ENCODE measurements around the gene NMT1.

NMT1 gene

DNA sequence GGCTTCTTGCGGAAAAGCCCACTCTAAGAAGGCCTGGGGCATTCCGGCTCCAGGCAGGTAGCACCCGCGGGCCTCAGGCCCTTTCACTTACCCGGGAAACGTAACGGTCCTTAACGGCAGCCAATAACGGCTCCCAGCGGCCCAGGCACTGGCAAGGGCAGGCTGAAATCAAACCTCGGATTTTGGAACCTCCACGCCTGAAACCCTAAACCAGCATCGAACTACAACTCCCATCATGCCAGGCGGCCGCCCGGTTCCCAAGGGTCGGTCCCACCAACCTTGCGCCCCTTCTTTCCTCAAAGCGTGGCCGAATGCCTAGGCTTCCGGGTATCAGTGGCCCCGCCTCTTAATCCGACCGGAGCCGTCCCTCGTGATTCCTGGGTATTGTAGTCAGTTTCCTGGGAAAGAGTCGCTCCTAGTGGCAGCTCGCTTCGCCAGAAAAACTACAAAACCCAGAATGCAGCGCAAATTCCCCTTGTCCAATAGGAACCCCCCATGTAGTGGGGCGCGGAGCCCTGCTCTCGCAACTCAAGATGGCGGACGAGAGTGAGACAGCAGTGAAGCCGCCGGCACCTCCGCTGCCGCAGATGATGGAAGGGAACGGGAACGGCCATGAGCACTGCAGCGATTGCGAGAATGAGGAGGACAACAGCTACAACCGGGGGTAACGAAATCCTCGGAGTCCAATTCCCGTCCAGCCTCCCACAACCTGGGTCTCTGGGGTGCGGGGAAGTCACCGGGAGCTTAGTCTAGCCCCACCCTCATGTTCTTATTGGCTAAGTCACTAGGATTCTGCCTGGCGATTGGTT lies at the start of gene NMT1:
TSS of gene NMT1 (plus strand) at position 521 of the 809 bp plus-strand sequence. CDS start at position 534, 13 bp downstream.
- peaks cover 14% of the 10 kb centered on the region for H3K36me3 Mint-ChIP-seq (ENCODE audit: low read depth)
- H3K4me1 Mint-ChIP-seq (ENCODE audit: low read depth), result peaks cover 35% of the 10 kb centered on the region
- H3K27me3 Mint-ChIP-seq (ENCODE audit: low read depth), result no peaks in the 10 kb centered on the region
- peak within 1 kb of the TSS; percentile 100 for H3K27ac Mint-ChIP-seq
- H3K9me3 Mint-ChIP-seq, result no peaks in the 10 kb centered on the region
- peak; percentile 97 for DNase-seq (ENCODE audit: low spot score)
- H3K4me3 Mint-ChIP-seq, result peak within 1 kb of the TSS; percentile 94

DNA sequence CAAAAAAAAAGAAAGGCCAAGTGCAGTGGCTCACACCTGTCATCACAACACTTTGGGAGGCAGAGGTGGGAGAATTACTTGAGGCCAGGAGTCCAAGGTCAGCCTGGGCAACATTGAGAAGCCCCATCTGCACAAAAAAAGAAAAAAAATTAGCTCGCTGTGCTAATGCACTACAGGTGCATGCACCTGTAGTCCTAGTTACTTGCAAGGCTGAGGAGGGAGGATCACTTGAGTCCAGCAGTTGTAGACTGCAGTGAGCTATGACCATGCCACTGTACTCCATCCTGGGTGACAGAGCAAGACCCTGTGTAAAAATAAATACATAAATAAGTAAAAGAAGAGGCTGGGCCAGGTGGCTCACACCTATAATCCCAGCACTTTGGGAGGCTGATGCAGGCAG lies 49.4 kb upstream of the NMT1 start:
- no peak overlapping the region for H3K27ac Mint-ChIP-seq
- no peaks in the 10 kb centered on the region for H3K4me1 Mint-ChIP-seq (ENCODE audit: low read depth)
- H3K27me3 Mint-ChIP-seq (ENCODE audit: low read depth), result peaks cover 5% of the 10 kb centered on the region
- DNase-seq (ENCODE audit: low spot score), result no peak
- H3K36me3 Mint-ChIP-seq (ENCODE audit: low read depth), result no peaks in the 10 kb centered on the region
- no peak overlapping the region for H3K4me3 Mint-ChIP-seq
- H3K9me3 Mint-ChIP-seq, result no peaks in the 10 kb centered on the region

DNA sequence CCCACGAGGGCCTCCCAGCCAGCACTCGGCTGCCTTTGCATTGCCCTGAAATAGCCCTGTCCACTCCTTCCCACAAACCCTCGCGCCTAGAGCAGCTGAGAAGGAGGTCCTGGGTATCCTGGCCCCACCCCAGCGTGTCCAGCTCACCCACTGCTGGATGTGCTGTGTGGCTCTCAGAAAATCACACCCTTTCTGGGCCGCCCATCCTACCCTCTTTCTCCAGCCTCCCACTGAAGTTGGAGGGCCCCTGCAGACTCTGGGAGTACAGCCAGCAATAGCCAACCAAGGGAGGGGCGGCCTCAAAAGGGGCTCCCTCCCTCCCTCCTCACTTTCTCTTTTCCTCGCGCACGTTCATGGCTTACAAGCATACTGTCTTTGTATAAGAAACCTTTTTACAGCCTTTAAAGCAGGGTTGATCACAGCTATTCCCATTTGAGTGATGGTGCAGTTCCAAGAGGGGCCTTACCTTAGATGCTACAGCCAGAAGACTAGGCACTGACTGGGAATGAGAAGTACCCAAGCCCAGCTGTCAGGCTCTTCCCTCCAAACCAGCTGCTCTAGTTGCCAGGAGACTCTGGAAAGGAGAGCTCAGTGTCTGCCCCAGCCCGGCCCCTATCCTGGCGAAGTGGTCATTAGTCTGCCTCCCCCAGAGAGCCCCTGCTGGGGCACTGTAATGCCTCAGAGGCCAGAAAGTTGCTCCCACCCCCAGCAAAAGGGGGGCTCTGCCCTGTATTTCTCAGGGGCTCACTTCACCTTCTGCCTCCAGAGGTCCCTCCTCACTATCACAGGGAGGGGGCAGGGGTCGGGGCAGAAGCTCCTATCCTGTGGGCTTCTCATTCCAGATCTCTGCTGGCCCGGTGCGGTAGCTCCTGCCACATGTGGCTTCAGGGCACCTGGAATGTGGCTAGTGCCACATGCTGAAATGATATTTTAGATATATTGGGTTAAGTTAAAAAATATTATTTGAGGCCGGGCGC lies 47.8 kb upstream of the NMT1 start:
- Mint-ChIP-seq H3K4me1 (ENCODE audit: low read depth) (peaks cover under 1% of the 10 kb centered on the region), H3K27ac (no peak overlapping the region), H3K27me3 (ENCODE audit: low read depth) (peaks cover 8% of the 10 kb centered on the region), H3K36me3 (ENCODE audit: low read depth) (no peaks in the 10 kb centered on the region), H3K4me3 (no peak overlapping the region), H3K9me3 (no peaks in the 10 kb centered on the region)
- DNase-seq (ENCODE audit: low spot score), result no peak

DNA sequence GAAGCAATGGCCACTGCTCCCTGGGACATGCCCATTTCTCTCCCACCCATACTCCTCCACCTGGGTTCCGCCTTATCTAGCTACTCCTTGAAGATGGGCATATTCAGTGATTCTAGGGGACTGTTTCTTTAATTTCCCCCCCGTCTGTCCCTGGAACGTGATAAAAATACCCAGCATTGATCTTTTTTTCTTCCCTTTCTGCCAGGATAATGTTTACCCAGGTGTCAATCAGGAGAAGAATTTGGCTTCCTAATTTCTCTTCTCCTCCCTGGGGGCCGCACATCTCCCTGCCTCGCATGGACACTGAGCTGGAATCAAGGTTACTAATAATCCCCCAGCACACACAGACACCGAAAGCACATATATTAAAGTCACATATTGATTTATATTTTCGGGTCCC lies 44.9 kb upstream of the NMT1 start:
- Mint-ChIP-seq H3K27me3 (ENCODE audit: low read depth) (peaks cover 32% of the 10 kb centered on the region), H3K4me1 (ENCODE audit: low read depth) (peaks cover 13% of the 10 kb centered on the region), H3K27ac (no peak overlapping the region), H3K4me3 (no peak overlapping the region), H3K36me3 (ENCODE audit: low read depth) (peaks cover 1% of the 10 kb centered on the region), H3K9me3 (no peaks in the 10 kb centered on the region)
- no peak for DNase-seq (ENCODE audit: low spot score)

GRCh38 chr17:45016823-45017222 lies 44.3 kb upstream of the NMT1 start:
- peaks cover 4% of the 10 kb centered on the region for H3K36me3 Mint-ChIP-seq (ENCODE audit: low read depth)
- peaks cover 36% of the 10 kb centered on the region for H3K27me3 Mint-ChIP-seq (ENCODE audit: low read depth)
- H3K4me3 Mint-ChIP-seq, result no peak overlapping the region
- no peak overlapping the region for H3K27ac Mint-ChIP-seq
- no peaks in the 10 kb centered on the region for H3K9me3 Mint-ChIP-seq
- DNase-seq (ENCODE audit: low spot score), result no peak
- H3K4me1 Mint-ChIP-seq (ENCODE audit: low read depth), result peaks cover 15% of the 10 kb centered on the region

GRCh38 chr17:45018514-45018847 lies 42.6 kb upstream of the NMT1 start:
- H3K4me1 Mint-ChIP-seq (ENCODE audit: low read depth), result peaks cover 15% of the 10 kb centered on the region

DNA sequence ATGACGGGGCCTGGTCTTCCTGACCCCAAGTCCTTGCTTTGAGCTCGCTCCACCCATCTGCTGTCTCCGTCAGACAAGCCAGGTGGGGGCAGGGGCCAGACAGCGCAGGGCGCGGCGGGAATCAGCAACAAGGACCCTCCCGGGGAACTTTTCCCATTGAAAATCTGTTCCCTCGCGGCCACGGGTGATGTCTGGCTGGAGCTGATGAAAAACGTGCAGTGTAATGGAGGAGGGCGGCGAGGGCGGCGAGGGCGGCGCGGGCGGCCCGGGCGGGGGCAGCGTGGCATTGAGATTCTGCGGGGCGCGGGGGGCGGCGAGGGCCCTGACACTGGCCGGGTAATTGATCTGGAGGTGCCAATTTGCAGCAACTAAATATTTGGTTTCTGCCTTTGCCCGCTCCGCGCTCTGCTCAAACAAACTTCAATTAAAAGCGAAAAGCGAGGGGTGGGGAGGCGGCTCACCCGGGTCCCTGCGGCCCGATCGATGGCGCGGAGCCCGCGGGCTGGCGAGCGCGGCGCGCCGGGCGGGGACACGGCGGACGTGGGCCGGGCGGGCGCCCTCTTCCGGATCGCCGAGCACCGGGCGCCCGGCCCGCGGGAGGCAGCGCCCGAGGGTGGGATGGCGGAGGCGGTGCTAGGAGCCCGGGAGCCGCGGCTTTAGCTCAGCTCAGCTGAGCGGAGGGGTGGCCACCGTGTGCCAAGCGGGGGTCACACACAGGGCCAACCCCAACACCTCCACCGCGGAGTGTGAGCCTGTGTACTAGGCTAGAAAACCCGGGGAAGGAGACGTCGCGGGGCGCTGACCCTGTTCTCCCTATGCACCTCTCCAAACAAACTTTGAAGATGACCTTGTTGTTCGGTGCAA lies 42.0 kb upstream of the NMT1 start:
- Mint-ChIP-seq H3K27me3 (ENCODE audit: low read depth) (peaks cover 36% of the 10 kb centered on the region), H3K27ac (peak overlapping the region; percentile 49), H3K36me3 (ENCODE audit: low read depth) (peaks cover 6% of the 10 kb centered on the region), H3K4me3 (peak overlapping the region; percentile 92), H3K9me3 (no peaks in the 10 kb centered on the region), H3K4me1 (ENCODE audit: low read depth) (peaks cover 15% of the 10 kb centered on the region)
- DNase-seq (ENCODE audit: low spot score), result peak; percentile 39

More at GRCh38 chr17:45018514-45018847, 42.6 kb upstream of the NMT1 start:
- no peak for DNase-seq (ENCODE audit: low spot score)
- Mint-ChIP-seq H3K36me3 (ENCODE audit: low read depth) (peaks cover 4% of the 10 kb centered on the region), H3K27me3 (ENCODE audit: low read depth) (peaks cover 36% of the 10 kb centered on the region), H3K9me3 (no peaks in the 10 kb centered on the region), H3K27ac (no peak overlapping the region), H3K4me3 (peak overlapping the region; percentile 92)

- Mint-ChIP-seq H3K9me3 (no peaks in the 10 kb centered on the region), H3K4me1 (ENCODE audit: low read depth) (peaks cover 15% of the 10 kb centered on the region), H3K4me3 (peak overlapping the region; percentile 53), H3K36me3 (ENCODE audit: low read depth) (peaks cover 7% of the 10 kb centered on the region), H3K27ac (no peak overlapping the region), H3K27me3 (ENCODE audit: low read depth) (peaks cover 36% of the 10 kb centered on the region)
- no peak for DNase-seq (ENCODE audit: low spot score)
Measured at GRCh38 chr17:45020354-45021138, 40.6 kb upstream of the NMT1 start.

DNA sequence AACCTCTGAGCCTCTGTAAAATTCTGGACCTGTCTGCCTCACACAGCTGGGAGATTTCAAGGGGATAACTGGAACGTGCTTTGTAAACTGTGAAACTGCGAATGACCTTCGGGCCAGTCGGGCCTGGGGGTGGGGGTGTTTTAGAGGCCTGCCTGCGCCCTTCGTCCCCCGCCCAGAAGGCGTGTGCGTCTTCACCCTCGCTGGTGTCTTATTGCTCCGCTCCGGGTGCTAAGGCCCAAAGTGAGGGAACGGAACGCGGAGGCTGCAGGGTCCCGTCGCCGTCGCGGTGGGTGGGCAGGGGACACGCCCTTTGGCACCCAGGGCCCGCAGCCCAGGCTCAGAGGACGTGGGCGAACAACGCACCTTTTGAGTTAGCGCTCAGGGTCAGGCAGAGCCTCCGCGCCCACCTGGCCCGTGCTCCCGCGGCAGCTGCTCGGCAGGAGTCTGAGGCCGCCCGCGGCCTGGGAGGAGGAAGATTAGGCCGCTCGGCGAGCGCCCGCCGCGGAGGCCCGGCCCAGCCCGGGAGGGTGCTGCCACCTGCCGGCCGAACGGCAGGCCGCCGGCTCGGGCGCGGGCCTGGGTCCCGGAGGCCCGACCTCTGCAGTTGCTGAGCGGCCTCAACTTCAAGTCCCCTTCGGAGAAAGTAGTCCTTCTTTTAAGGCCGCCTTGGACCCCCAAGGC lies 39.4 kb upstream of the NMT1 start:
- Mint-ChIP-seq H3K9me3 (no peaks in the 10 kb centered on the region), H3K4me3 (peak overlapping the region; percentile 44), H3K27me3 (ENCODE audit: low read depth) (peaks cover 34% of the 10 kb centered on the region), H3K27ac (no peak overlapping the region), H3K36me3 (ENCODE audit: low read depth) (peaks cover 7% of the 10 kb centered on the region), H3K4me1 (ENCODE audit: low read depth) (peaks cover 15% of the 10 kb centered on the region)
- DNase-seq (ENCODE audit: low spot score), result peak; percentile 65

DNA sequence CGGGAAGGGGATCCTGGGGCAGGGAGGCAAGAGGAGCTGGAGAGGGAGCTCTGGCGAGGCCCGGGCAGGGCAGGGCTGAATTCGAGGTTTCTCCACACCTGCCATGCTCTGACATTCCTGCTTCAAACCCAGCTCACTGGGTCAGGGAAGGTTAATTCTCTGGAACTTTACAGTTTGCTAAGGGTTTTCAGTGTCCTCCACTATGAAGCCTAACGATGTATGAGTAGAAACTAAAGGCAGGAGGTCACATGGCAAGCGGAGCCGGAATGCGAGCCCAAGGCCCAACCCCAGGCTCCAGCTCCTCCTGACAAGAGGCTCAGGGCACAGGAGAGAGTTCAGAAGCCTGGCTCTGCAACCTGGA lies 38.8 kb upstream of the NMT1 start:
- Mint-ChIP-seq H3K27ac (no peak overlapping the region), H3K4me1 (ENCODE audit: low read depth) (peaks cover 15% of the 10 kb centered on the region), H3K36me3 (ENCODE audit: low read depth) (peaks cover 7% of the 10 kb centered on the region), H3K27me3 (ENCODE audit: low read depth) (peaks cover 34% of the 10 kb centered on the region), H3K4me3 (no peak overlapping the region), H3K9me3 (no peaks in the 10 kb centered on the region)
- DNase-seq (ENCODE audit: low spot score), result no peak

GRCh38 chr17:45022655-45023339 lies 38.3 kb upstream of the NMT1 start:
- Mint-ChIP-seq H3K36me3 (ENCODE audit: low read depth) (peaks cover 7% of the 10 kb centered on the region), H3K9me3 (no peaks in the 10 kb centered on the region), H3K4me3 (no peak overlapping the region), H3K27ac (no peak overlapping the region), H3K4me1 (ENCODE audit: low read depth) (peaks cover 15% of the 10 kb centered on the region), H3K27me3 (ENCODE audit: low read depth) (peaks cover 34% of the 10 kb centered on the region)
- DNase-seq (ENCODE audit: low spot score), result no peak

- no peaks in the 10 kb centered on the region for H3K9me3 Mint-ChIP-seq
- no peak overlapping the region for H3K4me3 Mint-ChIP-seq
- no peak overlapping the region for H3K27ac Mint-ChIP-seq
- H3K4me1 Mint-ChIP-seq (ENCODE audit: low read depth), result no peaks in the 10 kb centered on the region
- H3K36me3 Mint-ChIP-seq (ENCODE audit: low read depth), result peaks cover 21% of the 10 kb centered on the region
- no peak for DNase-seq (ENCODE audit: low spot score)
- no peaks in the 10 kb centered on the region for H3K27me3 Mint-ChIP-seq (ENCODE audit: low read depth)
Measured at GRCh38 chr17:45029096-45029495, 32.0 kb upstream of the NMT1 start.
